ENCODE measurements around the gene LDLR.
"Not testable (repeated sequence)": the region's sequence is repeated elsewhere in the genome, so short reads cannot be mapped to it uniquely, and the experiment has no call there.

The LDLR gene

GRCh38 chr19:11076792-11077191 lies 12.5 kb upstream of the LDLR start:
- DNase-seq: not testable (repeated sequence)

- DNase-seq: no peak
These were observed 10.4 kb upstream of the LDLR start for GRCh38 chr19:11078893-11079292.

- DNase-seq: no peak
These were observed 9.3 kb upstream of the LDLR start for GRCh38 chr19:11079999-11080398.

GRCh38 chr19:11087870-11088505 lies 1.3 kb upstream of the LDLR start:
- no peak for DNase-seq

GRCh38 chr19:11088506-11089253 lies 583 bp upstream of the LDLR start:
- no peak for DNase-seq

- DNase-seq: not testable (repeated sequence)
These were observed 676 bp downstream of the LDLR start for GRCh38 chr19:11090014-11090263.

- peak; percentile 99 for DNase-seq
These were observed 1.2 kb downstream of the LDLR start for GRCh38 chr19:11090264-11090996.

GRCh38 chr19:11090997-11091702 lies 1.9 kb downstream of the LDLR start:
- DNase-seq: no peak

- no peak for DNase-seq
These were observed 2.5 kb downstream of the LDLR start for GRCh38 chr19:11091703-11092153.

GRCh38 chr19:11092181-11092538 lies 2.9 kb downstream of the LDLR start:
- DNase-seq: no peak

GRCh38 chr19:11093689-11094238 lies 4.5 kb downstream of the LDLR start:
- no peak for DNase-seq

GRCh38 chr19:11094520-11094894 lies 5.2 kb downstream of the LDLR start:
- DNase-seq: no peak

GRCh38 chr19:11096210-11096841 lies 7.1 kb downstream of the LDLR start:
- no peak for DNase-seq

GRCh38 chr19:11097367-11097766 lies 8.1 kb downstream of the LDLR start:
- DNase-seq: not testable (repeated sequence)

GRCh38 chr19:11098327-11098726 lies 9.1 kb downstream of the LDLR start:
- no peak for DNase-seq

- DNase-seq: no peak
These were observed 9.6 kb downstream of the LDLR start for GRCh38 chr19:11098861-11099260.

- no peak for DNase-seq
These were observed 10.8 kb downstream of the LDLR start for GRCh38 chr19:11100049-11100448.

GRCh38 chr19:11101057-11101456 lies 11.8 kb downstream of the LDLR start:
- DNase-seq: no peak

- DNase-seq: no peak
These were observed 13.7 kb downstream of the LDLR start for GRCh38 chr19:11102944-11103343.

- not testable (repeated sequence) for DNase-seq
These were observed 14.4 kb downstream of the LDLR start for GRCh38 chr19:11103667-11104066.

GRCh38 chr19:11105014-11105636 lies 15.9 kb downstream of the LDLR start:
- no peak for DNase-seq

GRCh38 chr19:11106477-11106876 lies 17.2 kb downstream of the LDLR start:
- no peak for DNase-seq
